GM12891 (cell line): Measurements from ENCODE around the gene ZNF786.
"Not testable (repeated sequence)": the region's sequence is repeated elsewhere in the genome, so short reads cannot be mapped to it uniquely, and the experiment has no call there.

Experiments
- DNase-seq: peaks from one replicate; pipeline ENCODE4 v3.0.0; 2011; ENCODE audit warnings: low spot score; ENCODE audit not compliant: insufficient read length
- FAIRE-seq: peaks from 2 replicates; lab custom pipeline; 2011; peaks lifted over from hg19 to GRCh38; lab: Jason Lieb, UNC
- PAX5 ChIP-seq: IDR thresholded peaks from 2 replicates; pipeline ENCODE4 v1.6.1; 2011; ENCODE audit warnings: low read length, moderate library complexity, mild to moderate bottlenecking; ENCODE audit not compliant: insufficient read depth, severe bottlenecking
- POLR2A ChIP-seq: IDR thresholded peaks from 2 replicates; pipeline ENCODE4 v1.6.1; 2011; ENCODE audit warnings: low read depth, low read length, control low read depth
- POLR2AphosphoS5 ChIP-seq: IDR thresholded peaks from 2 replicates; pipeline ENCODE4 v1.6.1; 2011; ENCODE audit warnings: low read depth, low read length, control low read depth
- POU2F2 ChIP-seq: IDR thresholded peaks from 2 replicates; pipeline ENCODE4 v1.6.1; 2011; ENCODE audit warnings: low read depth, mild to moderate bottlenecking, control low read depth, low read length, moderate library complexity
- SPI1 ChIP-seq: IDR thresholded peaks from 2 replicates; pipeline ENCODE4 v1.6.1; 2011; ENCODE audit warnings: low read depth, low read length, control low read depth
- TAF1 ChIP-seq: IDR thresholded peaks from 2 replicates; pipeline ENCODE4 v1.6.1; 2011; ENCODE audit warnings: low read depth, low read length, control low read depth

ZNF786 gene

GRCh38 chr7:149043936-149044335 is 46.6 kb downstream of the ZNF786 start:
- DNase-seq (no peak), FAIRE-seq (peak; percentile 40)
- no peak for TF ChIP-seq PAX5

GRCh38 chr7:149041350-149041749 is 49.2 kb downstream of the ZNF786 start:
- DNase-seq (no peak), FAIRE-seq (no peak)
- TF ChIP-seq POU2F2 (no peak), SPI1 (no peak), POLR2AphosphoS5 (no peak), PAX5 (no peak), POLR2A (no peak), TAF1 (no peak)

- FAIRE-seq, DNase-seq: not testable (repeated sequence)
These were observed 51.9 kb downstream of the ZNF786 start for GRCh38 chr7:149038641-149039040.

- no peak for TF ChIP-seq SPI1
- no peak for TF ChIP-seq TAF1
- TF ChIP-seq PAX5, result no peak
- no peak for TF ChIP-seq POU2F2
- no peak for TF ChIP-seq POLR2AphosphoS5
- TF ChIP-seq POLR2A, result no peak
- FAIRE-seq, result no peak
- DNase-seq, result no peak
These were observed 53.8 kb downstream of the ZNF786 start for GRCh38 chr7:149036676-149037075.

GRCh38 chr7:149031353-149031910 is 59.1 kb downstream of the ZNF786 start:
- no peak for DNase-seq
- TF ChIP-seq POLR2A, result no peak
- no peak for TF ChIP-seq SPI1
- no peak for TF ChIP-seq POLR2AphosphoS5
- no peak for TF ChIP-seq POU2F2
- no peak for TF ChIP-seq PAX5
- no peak for TF ChIP-seq TAF1
- FAIRE-seq, result no peak

- DNase-seq, FAIRE-seq: not testable (repeated sequence)
These were observed 60.1 kb downstream of the ZNF786 start for GRCh38 chr7:149030439-149030838.

GRCh38 chr7:149028346-149029109 is 62.0 kb downstream of the ZNF786 start, which contains the start of gene PDIA4:
TSS of gene PDIA4 (minus strand) at chr7:149028505. CDS start at chr7:149028408, 97 bp downstream.
- TF ChIP-seq POU2F2 (peak; percentile 69; the same call in 1 of the 2 replicates), PAX5 (no peak), POLR2AphosphoS5 (peak; percentile 89), POLR2A (peak; percentile 93), TAF1 (peak; percentile 77), SPI1 (peak; percentile 40; the same call in 1 of the 2 replicates)
- peak; percentile 95 for FAIRE-seq
- DNase-seq, result peak; percentile 97

GRCh38 chr7:149027611-149028345 is 62.7 kb downstream of the ZNF786 start:
- DNase-seq (no peak), FAIRE-seq (no peak)
- no peak for TF ChIP-seq POU2F2
- TF ChIP-seq SPI1, result no peak
- no peak for TF ChIP-seq PAX5
- TF ChIP-seq TAF1, result no peak
- TF ChIP-seq POLR2A, result no peak
- no peak for TF ChIP-seq POLR2AphosphoS5

- DNase-seq, result no peak
- TF ChIP-seq PAX5, result no peak
- no peak for TF ChIP-seq POLR2A
- no peak for TF ChIP-seq POLR2AphosphoS5
- TF ChIP-seq POU2F2, result no peak
- no peak for TF ChIP-seq SPI1
- no peak for TF ChIP-seq TAF1
- FAIRE-seq, result no peak
These were observed 63.5 kb downstream of the ZNF786 start for GRCh38 chr7:149027055-149027454.

- TF ChIP-seq PAX5, result no peak
- TF ChIP-seq POU2F2, result no peak
- no peak for TF ChIP-seq POLR2A
- no peak for TF ChIP-seq SPI1
- TF ChIP-seq TAF1, result no peak
- no peak for TF ChIP-seq POLR2AphosphoS5
- no peak for FAIRE-seq
- DNase-seq, result no peak
These were observed 66.9 kb downstream of the ZNF786 start for GRCh38 chr7:149023662-149024061.
